Activated naive CD8-positive, alpha-beta T cell (primary cell): ENCODE results near the gene MGAT1.
"Not testable (repeated sequence)": the region's sequence is repeated elsewhere in the genome, so short reads cannot be mapped to it uniquely, and the experiment has no call there.

Experiments
- H3K27ac Mint-ChIP-seq: one replicate; pipeline ENCODE4 v1.8.0; 2021; ENCODE audit warnings: mixed read lengths
- H3K27me3 Mint-ChIP-seq: one replicate; pipeline ENCODE4 v1.8.0; 2021; ENCODE audit warnings: mixed read lengths
- H3K36me3 Mint-ChIP-seq: one replicate; pipeline ENCODE4 v1.8.0; 2021; ENCODE audit warnings: mixed read lengths
- H3K4me1 Mint-ChIP-seq: one replicate; pipeline ENCODE4 v1.8.0; 2021; ENCODE audit warnings: low read depth, mixed read lengths
- H3K4me3 Mint-ChIP-seq: one replicate; pipeline ENCODE4 v1.8.0; 2021; ENCODE audit warnings: mild to moderate bottlenecking, mixed read lengths
- H3K9me3 Mint-ChIP-seq: one replicate; pipeline ENCODE4 v1.8.0; 2021; ENCODE audit warnings: low read depth, mixed read lengths

The MGAT1 gene

DNA sequence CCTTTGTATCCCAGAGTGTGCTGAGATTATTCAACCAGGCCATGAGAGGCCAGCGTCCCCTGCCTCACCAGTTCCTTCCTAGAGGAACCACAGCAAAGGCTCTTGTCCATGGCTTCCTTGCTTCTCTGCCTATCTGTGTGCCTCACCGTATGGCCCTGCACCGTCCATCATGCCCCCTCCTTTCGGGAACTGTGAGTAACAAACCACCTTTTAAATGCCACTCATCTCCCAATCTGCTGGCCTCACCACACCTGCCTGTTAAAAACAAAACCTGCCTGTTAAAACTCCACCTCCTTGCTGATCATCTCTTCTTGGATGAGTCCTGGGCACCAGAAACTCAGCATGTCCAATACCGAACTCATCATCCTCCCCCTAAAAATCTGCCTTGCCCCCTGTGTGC lies 58.4 kb downstream of the MGAT1 start:
- Mint-ChIP-seq H3K27ac (no peak overlapping the region), H3K27me3 (peaks cover 13% of the 10 kb centered on the region), H3K4me3 (no peak overlapping the region), H3K36me3 (no peaks in the 10 kb centered on the region), H3K4me1 (no peaks in the 10 kb centered on the region), H3K9me3 (no peaks in the 10 kb centered on the region)

DNA sequence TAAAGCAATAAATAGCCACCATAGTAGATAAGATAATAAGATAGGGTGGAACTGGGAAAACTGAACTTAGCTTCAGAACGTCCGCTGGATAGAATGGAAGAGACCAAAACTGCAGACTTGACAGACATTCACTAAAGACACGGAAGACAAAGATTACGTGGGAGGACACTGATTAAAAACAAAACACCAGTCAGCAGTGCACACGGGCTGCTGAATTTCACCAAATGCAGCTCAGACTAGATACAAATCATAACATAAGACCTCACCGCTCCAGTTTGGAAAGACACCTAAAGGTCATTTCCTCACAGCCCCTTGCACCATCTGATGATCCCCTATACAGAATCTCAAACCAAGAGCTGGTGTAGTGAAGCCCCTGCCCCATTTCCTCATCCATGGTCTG lies 59.9 kb downstream of the MGAT1 start:
- Mint-ChIP-seq H3K27me3 (peaks cover 15% of the 10 kb centered on the region), H3K9me3 (no peaks in the 10 kb centered on the region), H3K27ac (no peak overlapping the region), H3K36me3 (no peaks in the 10 kb centered on the region), H3K4me3 (no peak overlapping the region), H3K4me1 (no peaks in the 10 kb centered on the region)

DNA sequence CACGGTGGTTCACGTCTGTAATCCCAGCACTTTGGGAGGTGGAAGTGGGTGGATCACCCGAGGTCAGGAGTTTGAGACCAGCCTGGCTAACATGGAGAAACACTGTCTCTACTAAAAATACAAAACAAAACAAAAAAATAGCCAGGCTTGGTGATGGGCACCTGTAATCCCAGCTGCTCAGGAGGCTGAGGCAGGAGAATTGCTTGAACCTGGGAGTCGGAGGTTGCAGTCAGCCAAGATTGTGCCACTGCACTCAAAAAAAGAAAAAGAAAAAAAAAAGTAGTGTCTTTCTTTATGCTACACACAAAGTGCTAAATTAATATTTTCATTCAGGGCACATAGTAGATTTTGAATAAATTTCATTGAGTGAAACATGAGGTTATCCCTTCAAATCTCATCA lies 61.7 kb downstream of the MGAT1 start:
- H3K4me3 Mint-ChIP-seq = not testable (repeated sequence)
- peaks cover 17% of the 10 kb centered on the region for H3K27me3 Mint-ChIP-seq

DNA sequence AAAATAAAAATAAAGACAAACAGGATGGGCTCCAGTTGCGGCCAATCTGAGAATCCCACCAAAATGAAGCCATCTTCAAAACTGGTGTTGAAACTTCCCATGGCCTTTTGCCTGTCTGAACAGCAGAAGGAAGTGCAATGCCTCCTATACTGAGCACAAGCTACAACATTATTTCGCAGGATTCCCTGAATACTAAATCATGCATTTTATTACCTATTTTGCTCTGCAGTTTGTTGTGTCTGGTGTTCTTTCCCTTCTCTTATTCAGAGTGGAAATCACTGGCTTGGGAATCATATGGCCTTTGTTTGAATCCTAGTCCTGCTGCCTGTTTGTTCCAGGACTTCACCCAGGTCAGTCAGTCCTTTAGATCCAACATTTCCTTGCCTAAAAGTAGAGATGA lies 62.6 kb downstream of the MGAT1 start, which contains the start of gene OR2Y1:
Gene OR2Y1, minus strand, starts transcription at position 101 of the 400 bp plus-strand sequence. Its CDS starts 0 bp downstream, at position 101.
- no peaks in the 10 kb centered on the region for H3K9me3 Mint-ChIP-seq
- no peaks in the 10 kb centered on the region for H3K4me1 Mint-ChIP-seq
- no peak within 1 kb of the TSS for H3K4me3 Mint-ChIP-seq
- no peak within 1 kb of the TSS for H3K27ac Mint-ChIP-seq
- H3K36me3 Mint-ChIP-seq = no peaks in the 10 kb centered on the region
- peaks cover 17% of the 10 kb centered on the region for H3K27me3 Mint-ChIP-seq

More for the DNA sequence above, 61.7 kb downstream of the MGAT1 start:
- not testable (repeated sequence) for H3K4me1 Mint-ChIP-seq, H3K9me3 Mint-ChIP-seq, H3K27ac Mint-ChIP-seq, H3K36me3 Mint-ChIP-seq

DNA sequence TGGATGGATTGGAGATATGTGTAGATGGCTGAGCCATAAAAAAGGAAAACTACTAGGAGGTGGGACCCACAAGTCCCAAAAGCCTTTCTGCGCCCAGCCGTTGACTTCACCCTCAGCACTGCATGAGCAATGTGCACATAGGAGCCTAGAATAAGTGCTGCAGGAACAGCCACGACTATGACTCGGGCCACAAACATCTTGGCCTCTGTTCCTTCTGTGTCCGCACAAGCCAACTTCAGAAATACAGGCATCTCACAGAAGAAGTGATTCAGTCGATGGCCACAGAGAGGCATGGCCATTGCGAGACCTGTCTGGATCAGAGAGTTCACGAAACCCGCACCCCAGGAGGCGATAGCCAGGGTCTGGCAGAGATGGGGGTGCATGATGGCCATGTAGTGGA lies 63.3 kb downstream of the MGAT1 start:
- Mint-ChIP-seq H3K4me3 (no peak overlapping the region), H3K36me3 (no peaks in the 10 kb centered on the region), H3K27me3 (peaks cover 17% of the 10 kb centered on the region), H3K4me1 (no peaks in the 10 kb centered on the region), H3K27ac (no peak overlapping the region), H3K9me3 (no peaks in the 10 kb centered on the region)

DNA sequence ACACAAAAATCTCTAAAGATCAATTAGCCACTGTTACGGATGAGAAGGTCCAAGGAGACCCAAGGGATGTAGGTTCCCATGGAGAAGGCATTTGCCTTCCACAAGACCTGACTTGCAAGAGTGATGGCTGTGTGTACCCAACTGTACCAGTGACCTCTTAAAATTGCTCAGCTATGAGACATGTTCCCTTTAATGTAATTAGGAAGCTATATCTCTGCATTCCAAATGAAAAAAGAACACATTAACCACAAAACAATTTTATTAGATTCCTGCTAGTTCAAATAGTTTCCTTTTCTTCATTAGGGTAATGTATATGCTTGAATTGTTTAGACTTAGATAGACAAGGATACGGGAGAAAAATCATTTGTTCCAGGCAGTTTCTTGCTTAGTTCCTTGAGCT lies 66.1 kb downstream of the MGAT1 start:
- Mint-ChIP-seq H3K36me3 (no peaks in the 10 kb centered on the region), H3K4me1 (no peaks in the 10 kb centered on the region), H3K9me3 (no peaks in the 10 kb centered on the region), H3K27me3 (peaks cover 15% of the 10 kb centered on the region), H3K27ac (no peak overlapping the region), H3K4me3 (no peak overlapping the region)
